HUDEP-2 (cell line): ENCODE data around the gene SPATA46.

Experiments
- DNase-seq, 76 experiments: peaks; one replicate each; lab custom pipeline; 2025; ENCODE audit not compliant: unreplicated experiment in 76 of 76; lab: John Stamatoyannopoulos, UW

The SPATA46 gene

GRCh38 chr1:162391790-162392563 lies 15.3 kb upstream of the SPATA46 start:
- DNase-seq, result peak in 19 of 76 experiments; percentile 4 to 44 (median 22)

GRCh38 chr1:162390396-162391185 lies 13.9 kb upstream of the SPATA46 start:
- DNase-seq, result no peak

GRCh38 chr1:162389971-162390370 lies 13.3 kb upstream of the SPATA46 start:
- DNase-seq, result no peak

- DNase-seq, result no peak
Measured at GRCh38 chr1:162389021-162389818, 12.6 kb upstream of the SPATA46 start.

GRCh38 chr1:162388615-162389014 lies 12.0 kb upstream of the SPATA46 start:
- DNase-seq, result no peak

- no peak for DNase-seq
Measured at GRCh38 chr1:162388083-162388594, 11.5 kb upstream of the SPATA46 start.

- DNase-seq, result no peak
Measured at GRCh38 chr1:162387226-162388082, 10.8 kb upstream of the SPATA46 start.

- no peak for DNase-seq
Measured at GRCh38 chr1:162386292-162387225, 9.9 kb upstream of the SPATA46 start.

- DNase-seq, result no peak
Measured at GRCh38 chr1:162385702-162386101, 9.0 kb upstream of the SPATA46 start.

GRCh38 chr1:162385280-162385623 lies 8.6 kb upstream of the SPATA46 start:
- no peak for DNase-seq

- no peak for DNase-seq
Measured at GRCh38 chr1:162384601-162385279, 8.1 kb upstream of the SPATA46 start.

GRCh38 chr1:162384116-162384515 lies 7.5 kb upstream of the SPATA46 start:
- DNase-seq, result no peak

GRCh38 chr1:162383516-162383915 lies 6.9 kb upstream of the SPATA46 start:
- no peak for DNase-seq

- DNase-seq, result no peak
Measured at GRCh38 chr1:162383091-162383490, 6.4 kb upstream of the SPATA46 start.

- DNase-seq, result no peak
Measured at GRCh38 chr1:162381941-162382750, 5.5 kb upstream of the SPATA46 start.

- DNase-seq, result no peak
Measured at GRCh38 chr1:162381383-162381782, 4.7 kb upstream of the SPATA46 start, which contains the start of gene C1orf226. Gene C1orf226 (plus strand): TSS chr1:162381728. CDS start chr1:162381902, 174 bp downstream.

GRCh38 chr1:162380061-162380846 lies 3.6 kb upstream of the SPATA46 start:
- no peak for DNase-seq
